SHP77 (cell line): ENCODE results near the gene DBNL.

ENCODE experiments used
- DNase-seq, 2 experiments: peaks; one replicate each; lab custom pipeline; 2025; lab: John Stamatoyannopoulos, UW

Gene DBNL

GRCh38 chr7:44077681-44078091, 33.2 kb downstream of the DBNL start:
- DNase-seq, result no peak

GRCh38 chr7:44078521-44078920, 34.0 kb downstream of the DBNL start:
- DNase-seq, result no peak

- no peak for DNase-seq
Observed at GRCh38 chr7:44079331-44080021, 35.0 kb downstream of the DBNL start.

DNA sequence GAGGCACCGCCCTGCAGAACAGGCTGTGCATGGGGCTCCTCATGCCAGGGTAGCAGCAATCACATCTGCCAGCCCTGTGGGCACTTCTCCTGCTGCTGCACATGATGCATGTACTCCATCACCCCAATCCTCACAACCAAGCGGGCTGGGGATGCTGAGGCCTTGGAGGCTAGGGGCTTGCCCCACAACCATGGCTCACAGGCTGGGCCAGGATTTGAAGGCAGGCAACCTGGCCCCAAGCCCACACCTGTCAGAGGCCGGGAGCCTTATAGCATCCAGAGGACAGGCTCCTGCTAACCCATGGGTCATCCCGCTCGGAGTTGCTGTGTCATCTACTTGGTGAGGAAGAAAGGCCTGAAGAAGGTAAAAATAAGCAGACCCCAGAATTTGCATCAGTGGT, 35.6 kb downstream of the DBNL start:
- no peak for DNase-seq

- no peak for DNase-seq
Observed at GRCh38 chr7:44080686-44081265, 36.3 kb downstream of the DBNL start.

DNA sequence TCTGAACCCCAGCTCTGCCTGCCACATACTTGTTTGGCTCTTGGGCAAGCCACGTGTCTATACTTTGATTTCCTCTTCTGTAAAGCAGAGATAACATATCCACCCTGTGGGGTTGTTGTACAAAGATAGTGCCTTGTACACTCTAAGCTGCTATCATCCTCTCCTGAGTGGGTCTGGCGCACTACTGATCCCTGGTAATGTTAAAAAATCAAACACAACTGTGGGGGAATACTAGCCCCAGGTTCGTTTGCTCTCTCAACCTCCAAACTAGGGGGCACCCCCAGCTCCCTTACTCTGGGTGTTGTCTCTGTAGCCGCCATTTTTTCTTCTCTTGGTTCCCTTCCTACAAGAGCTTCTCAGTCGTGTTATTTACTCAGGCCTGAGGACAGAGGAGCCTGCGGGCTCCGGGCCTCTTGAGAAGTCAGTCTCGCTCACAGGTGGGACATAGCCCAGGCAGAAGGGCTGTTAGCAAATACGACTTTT, 36.8 kb downstream of the DBNL start:
- DNase-seq, result peak in 1 of 2 experiments; percentile 20

GRCh38 chr7:44082541-44083207, 38.2 kb downstream of the DBNL start:
- peak; percentile 99 to 100 for DNase-seq

- DNase-seq, result no peak
Observed at GRCh38 chr7:44083796-44084195, 39.3 kb downstream of the DBNL start.

GRCh38 chr7:44084701-44085100, 40.2 kb downstream of the DBNL start:
- no peak for DNase-seq

DNA sequence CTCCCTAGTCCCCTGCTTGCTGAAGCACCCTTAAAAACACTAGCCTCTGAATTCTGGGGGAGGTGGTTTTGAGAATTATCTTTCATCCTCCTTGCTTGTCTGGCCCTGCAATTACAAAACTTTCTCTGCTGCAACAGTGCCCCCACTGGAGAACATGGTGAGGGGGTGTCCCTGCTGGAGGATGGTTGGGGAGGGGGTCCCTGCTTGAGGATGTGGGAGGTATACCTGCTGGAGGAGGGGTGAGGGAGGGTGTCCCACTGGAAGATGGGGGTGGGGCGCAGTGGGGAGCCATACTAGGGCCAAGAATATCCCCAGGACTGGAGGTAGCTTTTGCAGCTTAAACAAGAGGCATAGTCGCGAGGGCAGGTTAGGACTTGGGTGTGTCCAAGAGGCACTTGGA, 41.0 kb downstream of the DBNL start:
- no peak for DNase-seq

- no peak for DNase-seq
Observed at GRCh38 chr7:44086627-44087026, 42.1 kb downstream of the DBNL start.

DNA sequence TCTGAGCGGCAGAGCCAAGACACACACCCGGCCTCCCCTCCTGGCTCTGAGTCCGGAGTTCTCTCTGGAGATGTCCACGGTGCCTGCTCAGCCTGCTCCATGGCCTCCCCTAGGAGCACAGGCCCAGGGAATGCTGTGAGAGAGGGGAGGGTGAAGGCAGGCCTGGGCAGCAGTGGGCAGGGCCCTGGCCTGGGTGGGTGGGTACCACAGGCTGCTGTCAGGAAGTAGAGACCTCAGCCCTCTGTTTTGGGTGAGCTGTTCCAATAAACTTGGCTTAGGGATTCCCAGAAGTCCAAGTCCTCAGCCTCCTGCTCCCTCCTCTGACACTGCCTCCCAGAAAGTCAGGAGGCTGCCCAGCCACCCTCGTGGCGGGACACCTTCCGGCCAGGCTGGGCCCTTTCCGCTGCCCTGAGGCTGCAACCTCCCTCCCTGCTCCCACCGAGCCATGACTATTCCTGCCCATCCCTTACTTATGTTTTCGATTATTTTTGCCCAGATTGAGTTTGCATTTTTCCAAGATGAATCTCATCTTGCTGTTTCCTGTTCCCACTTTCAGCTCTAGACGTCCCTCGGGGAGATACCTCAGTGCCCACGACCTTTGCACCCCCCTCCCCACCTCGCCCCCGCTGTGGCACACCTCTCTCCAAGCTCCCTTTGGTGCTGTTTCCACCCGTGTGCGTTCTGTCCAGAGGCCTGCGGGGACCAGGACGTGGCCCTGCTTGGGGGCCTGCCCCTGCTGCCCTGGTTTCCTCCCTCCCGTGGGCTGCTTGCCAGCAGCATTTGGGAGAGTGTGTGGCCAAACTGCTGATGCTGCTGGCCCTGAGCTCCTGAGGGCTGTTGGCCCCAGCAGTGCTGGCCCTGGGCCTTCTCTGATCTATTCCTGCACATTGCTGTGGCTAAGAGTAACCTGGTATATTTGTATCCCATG, 43.7 kb downstream of the DBNL start:
- DNase-seq, result no peak

- DNase-seq, result no peak
Observed at GRCh38 chr7:44093102-44093641, 48.7 kb downstream of the DBNL start.

DNA sequence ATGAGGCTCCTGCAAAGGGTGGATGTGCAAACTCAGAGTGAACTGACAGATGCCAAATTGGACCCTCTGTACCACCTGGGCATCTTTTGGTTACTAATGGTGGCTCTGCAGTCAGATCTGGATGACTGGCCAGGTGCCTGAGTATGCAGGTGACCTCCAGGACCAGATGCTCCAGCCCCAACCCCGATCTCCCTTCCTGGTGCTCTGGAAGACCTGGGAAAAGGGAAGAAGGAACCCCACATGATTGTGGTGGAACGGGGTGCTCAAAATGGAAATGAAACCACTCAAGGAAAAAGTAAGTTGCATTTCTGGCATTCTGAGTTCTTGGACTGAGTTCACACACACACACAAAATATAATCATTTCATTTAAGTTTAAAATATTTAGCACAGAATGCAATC, 49.9 kb downstream of the DBNL start:
- no peak for DNase-seq

DNA sequence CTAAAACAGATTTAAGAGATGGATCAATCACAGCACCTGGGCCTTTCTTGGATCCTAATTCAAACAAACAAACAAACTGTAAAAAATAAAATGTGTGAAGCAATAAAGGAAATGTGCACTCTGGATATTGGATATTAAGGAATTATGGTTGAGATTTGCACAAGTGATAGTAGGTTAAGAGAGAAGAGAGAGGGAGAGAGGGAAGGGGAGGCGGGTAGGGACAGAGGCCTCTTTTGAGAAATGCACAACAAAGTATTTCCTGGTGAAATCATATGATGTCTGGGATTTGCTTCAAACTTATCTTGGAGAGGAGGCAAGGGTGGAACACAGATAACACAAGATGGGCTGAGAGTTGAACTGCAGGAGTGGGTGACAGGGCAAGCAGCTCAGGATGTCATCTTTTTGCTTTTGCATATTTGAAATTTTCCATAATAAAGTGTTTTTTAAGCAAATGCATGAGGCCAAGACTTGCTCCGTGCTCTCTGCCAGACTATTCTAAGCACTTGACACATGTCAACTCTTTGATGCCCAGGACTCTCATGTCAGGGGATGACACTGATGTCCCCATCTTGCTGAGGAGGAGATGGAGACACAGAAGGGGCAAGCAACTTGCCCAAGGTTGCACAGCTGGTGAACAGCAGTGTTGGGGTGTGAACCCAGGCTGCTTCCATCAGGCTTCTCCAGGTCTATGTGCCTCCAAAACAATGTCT, 50.5 kb downstream of the DBNL start:
- DNase-seq, result no peak

- no peak for DNase-seq
Observed at GRCh38 chr7:44095781-44096180, 51.3 kb downstream of the DBNL start.

- no peak for DNase-seq
Observed at GRCh38 chr7:44096326-44096881, 51.9 kb downstream of the DBNL start.

GRCh38 chr7:44097064-44097932, 52.8 kb downstream of the DBNL start:
- no peak for DNase-seq

- no peak for DNase-seq
Observed at GRCh38 chr7:44098092-44099068, 53.9 kb downstream of the DBNL start.
